GM12875 (cell line): ENCODE data around the gene UBXN11.
A peak's percentile ranks its signal among the peaks of the same experiment; 100 is the strongest.
"Not testable (repeated sequence)": the region's sequence is repeated elsewhere in the genome, so short reads cannot be mapped to it uniquely, and the experiment has no call there.

Experiments
- H3K4me3 ChIP-seq: one replicate; pipeline ENCODE4 v1.5.1; 2011; ENCODE audit warnings: low read depth, low read length, control low read depth
- TF ChIP-seq, protein P1 (sequence below): IDR thresholded peaks from 2 replicates; pipeline ENCODE4 v1.5.1; 2011; ENCODE audit warnings: low read depth, mild to moderate bottlenecking, control low read depth, inconsistent platforms, low read length, moderate library complexity, borderline replicate concordance; ENCODE audit not compliant: insufficient read depth

UBXN11 gene

DNA sequence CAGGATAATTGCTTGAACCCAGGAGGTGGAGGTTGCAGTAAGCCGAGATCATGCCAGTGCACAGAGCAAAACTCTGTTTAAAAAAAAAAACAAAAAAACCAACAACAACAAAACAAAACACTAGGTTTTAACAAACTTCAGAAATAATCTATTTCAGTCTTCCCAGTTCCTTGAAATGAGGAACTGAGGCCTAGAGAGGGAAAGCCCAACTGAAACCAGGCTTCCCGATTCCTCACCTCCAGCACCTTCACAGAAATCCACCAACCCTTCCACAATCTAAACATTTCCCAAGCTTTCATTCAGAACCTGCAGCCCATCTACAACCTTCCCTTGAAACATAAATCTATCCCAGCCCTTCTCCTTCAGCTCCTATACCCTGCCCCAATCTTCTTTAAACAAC lies 10.7 kb upstream of the UBXN11 start:
- peak overlapping the region; percentile 69 for H3K4me3 ChIP-seq
- TF ChIP-seq, protein P1, sequence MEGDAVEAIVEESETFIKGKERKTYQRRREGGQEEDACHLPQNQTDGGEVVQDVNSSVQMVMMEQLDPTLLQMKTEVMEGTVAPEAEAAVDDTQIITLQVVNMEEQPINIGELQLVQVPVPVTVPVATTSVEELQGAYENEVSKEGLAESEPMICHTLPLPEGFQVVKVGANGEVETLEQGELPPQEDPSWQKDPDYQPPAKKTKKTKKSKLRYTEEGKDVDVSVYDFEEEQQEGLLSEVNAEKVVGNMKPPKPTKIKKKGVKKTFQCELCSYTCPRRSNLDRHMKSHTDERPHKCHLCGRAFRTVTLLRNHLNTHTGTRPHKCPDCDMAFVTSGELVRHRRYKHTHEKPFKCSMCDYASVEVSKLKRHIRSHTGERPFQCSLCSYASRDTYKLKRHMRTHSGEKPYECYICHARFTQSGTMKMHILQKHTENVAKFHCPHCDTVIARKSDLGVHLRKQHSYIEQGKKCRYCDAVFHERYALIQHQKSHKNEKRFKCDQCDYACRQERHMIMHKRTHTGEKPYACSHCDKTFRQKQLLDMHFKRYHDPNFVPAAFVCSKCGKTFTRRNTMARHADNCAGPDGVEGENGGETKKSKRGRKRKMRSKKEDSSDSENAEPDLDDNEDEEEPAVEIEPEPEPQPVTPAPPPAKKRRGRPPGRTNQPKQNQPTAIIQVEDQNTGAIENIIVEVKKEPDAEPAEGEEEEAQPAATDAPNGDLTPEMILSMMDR: no peak

DNA sequence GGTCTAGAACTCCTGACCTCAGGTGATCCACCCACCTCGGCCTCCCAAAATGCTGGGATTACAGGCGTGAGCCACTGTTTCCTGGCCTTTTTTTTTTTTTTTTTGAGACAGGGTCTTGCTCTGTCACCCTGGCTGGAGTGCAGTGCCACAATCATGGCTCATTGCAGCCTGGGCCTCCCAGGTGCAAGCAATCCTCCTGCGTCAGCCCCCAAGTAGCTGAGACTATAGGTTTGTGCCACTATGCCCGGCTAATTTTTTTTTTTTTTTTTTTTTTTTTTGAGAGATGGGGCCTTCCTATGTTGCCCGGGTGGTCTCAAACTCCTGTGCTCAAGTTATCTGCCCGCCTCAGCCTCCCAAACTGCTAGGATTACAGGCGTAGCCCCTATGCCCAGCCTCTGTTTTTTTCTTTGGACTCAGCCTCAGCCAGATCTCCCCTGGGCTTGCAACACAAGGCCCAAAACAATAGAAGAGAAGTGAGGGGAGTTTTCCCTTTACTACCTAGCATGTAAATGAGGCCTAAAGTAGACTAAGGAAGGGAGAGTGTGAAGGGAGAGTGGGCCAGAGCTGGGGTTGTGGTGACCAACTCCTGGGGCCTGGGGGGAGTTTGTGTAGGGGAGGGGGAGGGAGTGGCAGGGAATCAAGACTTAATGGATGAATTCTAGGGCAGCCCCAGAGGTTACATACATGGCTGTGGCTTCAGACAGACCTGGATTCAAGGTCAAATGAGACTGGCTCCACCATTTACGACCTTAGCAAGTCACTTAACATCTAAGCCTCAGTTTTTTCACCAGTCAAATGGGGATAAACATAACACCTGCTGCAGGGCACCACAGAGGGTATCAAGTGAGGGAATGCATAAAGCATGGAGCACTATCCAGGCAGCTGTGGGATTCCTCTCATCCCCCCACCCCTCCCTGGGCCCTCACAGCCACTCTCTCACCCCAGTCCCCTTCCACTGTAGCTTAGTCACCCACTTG lies 9.7 kb upstream of the UBXN11 start:
- TF ChIP-seq, protein P1: no peak
- H3K4me3 ChIP-seq: no peak overlapping the region

DNA sequence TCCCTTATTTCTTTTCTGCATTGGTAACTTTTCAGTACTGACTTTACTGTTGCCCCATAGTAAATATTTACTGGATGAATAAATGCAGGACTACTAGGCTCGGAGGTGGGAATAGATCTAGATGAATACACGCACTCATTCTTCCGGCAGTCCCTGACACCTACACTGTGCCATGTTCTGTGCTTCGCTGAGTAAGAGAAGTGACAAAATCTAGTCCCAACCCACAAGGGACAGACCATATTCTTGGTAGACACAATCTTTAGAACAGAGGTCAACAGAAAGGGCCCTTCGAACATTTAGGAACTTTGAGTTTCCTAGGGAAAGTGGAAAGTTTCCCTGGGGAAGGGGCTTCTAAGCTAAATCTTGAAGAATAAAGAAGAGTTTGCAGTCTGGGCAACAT lies 8.1 kb upstream of the UBXN11 start:
- H3K4me3 ChIP-seq: no peak overlapping the region
- TF ChIP-seq, protein P1: no peak

DNA sequence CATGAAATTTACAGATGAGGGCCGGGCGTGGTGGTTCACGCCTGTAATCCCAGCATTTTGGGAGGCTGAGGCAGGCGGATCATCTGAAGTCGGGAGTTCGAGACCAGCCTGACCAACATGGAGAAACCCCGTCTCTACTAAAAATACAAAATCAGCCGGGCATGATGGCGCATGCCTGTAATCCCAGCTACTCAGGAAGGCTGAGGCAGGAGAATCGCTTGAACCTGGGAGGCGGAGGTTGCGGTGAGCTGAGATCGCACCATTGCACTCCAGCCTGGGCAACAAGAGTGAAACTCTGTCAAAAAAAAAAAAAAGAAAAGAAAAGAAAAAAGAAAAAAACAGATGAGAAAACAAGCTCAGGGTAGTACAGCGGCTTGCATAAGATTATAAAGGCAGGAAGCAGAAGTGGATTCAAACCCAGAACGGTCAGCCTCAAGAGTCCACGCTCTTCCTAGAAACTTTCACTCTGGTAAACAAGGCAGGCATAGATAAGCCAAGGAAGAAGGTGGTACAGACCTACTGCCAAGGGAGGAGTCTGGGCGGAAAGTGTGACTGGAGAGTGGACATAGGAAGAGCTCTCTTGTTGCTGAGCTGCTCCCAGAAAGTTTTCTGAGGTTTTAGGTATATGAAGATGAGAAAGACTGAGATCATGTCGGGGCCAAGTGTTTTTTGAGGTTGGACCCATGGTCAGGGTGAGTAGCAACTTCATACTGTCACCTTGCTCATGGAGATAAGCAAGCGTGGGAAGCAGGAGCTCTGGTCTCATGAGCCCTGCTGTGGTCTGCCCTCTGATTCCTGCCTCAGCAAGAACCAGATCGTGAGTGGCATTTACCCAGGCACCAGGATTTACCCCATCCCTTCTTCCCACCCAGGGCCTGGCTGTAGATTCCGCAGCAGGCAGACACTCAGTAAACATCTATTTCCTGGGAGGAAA lies 1.8 kb upstream of the UBXN11 start:
- not testable (repeated sequence) for H3K4me3 ChIP-seq

DNA sequence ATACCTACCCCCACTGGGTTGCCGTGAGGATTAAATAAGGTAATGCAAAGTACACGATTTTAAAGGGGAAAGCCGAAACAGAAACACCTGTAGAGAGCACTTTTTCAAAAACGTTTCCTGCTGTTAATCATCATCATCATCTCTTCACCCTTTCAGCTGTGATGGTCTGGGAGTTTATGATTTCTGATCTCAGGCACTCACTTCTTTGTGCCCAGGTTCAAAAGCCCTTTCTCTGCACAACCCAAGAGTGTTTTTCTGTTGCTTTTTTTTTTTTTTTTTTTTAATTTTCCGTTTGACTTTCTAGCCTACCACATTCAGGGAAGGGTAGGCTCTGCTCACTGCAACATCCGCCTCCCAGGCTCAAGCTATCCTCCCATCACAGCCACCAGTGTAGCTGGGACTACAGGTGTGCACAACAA lies 936 bp upstream of the UBXN11 start:
- TF ChIP-seq, protein P1: no peak
- H3K4me3 ChIP-seq: no peak overlapping the region

DNA sequence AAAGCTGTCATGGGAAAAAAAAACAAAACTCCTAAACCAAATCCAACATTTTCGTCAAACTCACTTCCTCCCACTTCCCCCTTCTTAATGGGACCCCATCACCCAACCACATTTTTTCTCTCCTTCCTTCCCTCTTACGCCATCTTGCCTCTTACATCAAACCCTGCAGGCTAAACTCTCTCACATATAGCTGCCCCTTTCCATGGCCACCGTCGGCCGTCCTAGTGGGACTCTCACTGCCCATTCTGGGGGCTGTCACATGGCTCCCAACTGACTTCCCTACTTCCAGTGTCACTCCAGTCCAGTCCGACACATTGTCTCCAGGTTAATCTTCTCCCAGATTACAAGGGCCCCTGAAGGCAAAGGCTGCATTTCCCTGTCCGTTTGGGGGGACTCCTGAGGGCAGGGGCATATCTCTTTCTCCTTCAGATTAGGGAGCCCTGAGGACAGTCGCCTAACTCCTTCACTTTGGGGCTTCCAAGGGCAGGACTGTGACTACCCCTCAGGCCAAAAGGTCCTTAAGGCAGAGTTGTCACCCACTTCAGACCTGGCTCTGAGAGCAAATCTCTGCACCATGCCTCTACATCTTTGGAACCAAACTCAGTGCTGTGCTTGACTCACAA lies 658 bp downstream of the UBXN11 start:
- H3K4me3 ChIP-seq: peak overlapping the region; percentile 68
- TF ChIP-seq, protein P1: no peak
